Mesothelial cell of epicardium (in vitro differentiated cells): Measurements from ENCODE around the gene MESP1. TPM values are rescaled to one million over a fixed set of nuclear protein-coding genes. Genes with fewer than 3 reads are reported as not detected.

Experiments used
- DNase-seq, 2 experiments: peaks; one replicate each; pipeline ENCODE4 v3.0.0; 2021; ENCODE audit warnings: low spot score in 2 of 2; ENCODE audit not compliant: unreplicated experiment in 2 of 2
- H3K27ac Mint-ChIP-seq: 2 replicates; pipeline ENCODE4 v1.8.0; 2021; ENCODE audit warnings: mixed read lengths
- H3K27me3 Mint-ChIP-seq: 2 replicates; pipeline ENCODE4 v1.8.0; 2021; ENCODE audit warnings: low read depth, mixed read lengths
- H3K36me3 Mint-ChIP-seq: 2 replicates; pipeline ENCODE4 v1.8.0; 2021; ENCODE audit warnings: mixed read lengths
- H3K4me1 Mint-ChIP-seq: 2 replicates; pipeline ENCODE4 v1.8.0; 2021; ENCODE audit warnings: mixed read lengths
- H3K4me3 Mint-ChIP-seq: 2 replicates; pipeline ENCODE4 v1.8.0; 2021; ENCODE audit warnings: mild to moderate bottlenecking, moderate library complexity, mixed read lengths
- H3K9me3 Mint-ChIP-seq: 2 replicates; pipeline ENCODE4 v1.8.0; 2021; ENCODE audit warnings: mixed read lengths
- CTCF ChIP-seq: fragments of 200-600 bp; sonication (generic); IDR thresholded peaks from one replicate; pipeline ENCODE4 v1.5.0; 2021; ENCODE audit warnings: antibody characterized with exemption; ENCODE audit not compliant: unreplicated experiment
- total RNA-seq: library from RNA; stranded (reverse); gene quantifications from 3 replicates; pipeline ENCODE4 v1.2.1, GENCODE V29; 2021

The MESP1 gene
- total RNA-seq, 1 donor from 2014 or later, result not detected

GRCh38 chr15:89758981-89759380 lies 7.9 kb upstream of the MESP1 start:
- Mint-ChIP-seq H3K4me1 (peaks cover 3% of the 10 kb centered on the region), H3K9me3 (peaks cover 4% of the 10 kb centered on the region), H3K27ac (no peak overlapping the region), H3K4me3 (no peak overlapping the region), H3K27me3 (no peaks in the 10 kb centered on the region), H3K36me3 (no peaks in the 10 kb centered on the region)
- TF ChIP-seq CTCF, result no peak
- DNase-seq, result no peak

GRCh38 chr15:89758283-89758682 lies 7.2 kb upstream of the MESP1 start:
- Mint-ChIP-seq H3K4me3 (no peak overlapping the region), H3K9me3 (no peaks in the 10 kb centered on the region), H3K36me3 (no peaks in the 10 kb centered on the region), H3K27me3 (no peaks in the 10 kb centered on the region), H3K4me1 (peaks cover 3% of the 10 kb centered on the region), H3K27ac (no peak overlapping the region)
- no peak for TF ChIP-seq CTCF
- no peak for DNase-seq

- H3K4me3 Mint-ChIP-seq, result no peak overlapping the region
- no peaks in the 10 kb centered on the region for H3K27me3 Mint-ChIP-seq
- DNase-seq, result no peak
- H3K9me3 Mint-ChIP-seq, result no peaks in the 10 kb centered on the region
- H3K27ac Mint-ChIP-seq, result no peak overlapping the region
- peaks cover 7% of the 10 kb centered on the region for H3K4me1 Mint-ChIP-seq
- TF ChIP-seq CTCF, result no peak
- no peaks in the 10 kb centered on the region for H3K36me3 Mint-ChIP-seq
Measured at GRCh38 chr15:89756897-89757296, 5.8 kb upstream of the MESP1 start.

- peaks cover under 1% of the 10 kb centered on the region for H3K27me3 Mint-ChIP-seq
- no peak overlapping the region for H3K27ac Mint-ChIP-seq
- H3K36me3 Mint-ChIP-seq, result no peaks in the 10 kb centered on the region
- TF ChIP-seq CTCF, result no peak
- H3K4me1 Mint-ChIP-seq, result peaks cover 8% of the 10 kb centered on the region
- DNase-seq, result no peak
- H3K4me3 Mint-ChIP-seq, result no peak overlapping the region
- no peaks in the 10 kb centered on the region for H3K9me3 Mint-ChIP-seq
Measured at GRCh38 chr15:89755701-89756100, 4.7 kb upstream of the MESP1 start.

GRCh38 chr15:89754361-89755154 lies 3.5 kb upstream of the MESP1 start:
- no peak for DNase-seq
- H3K27me3 Mint-ChIP-seq, result peaks cover 2% of the 10 kb centered on the region
- no peaks in the 10 kb centered on the region for H3K9me3 Mint-ChIP-seq
- peaks cover 8% of the 10 kb centered on the region for H3K4me1 Mint-ChIP-seq
- no peaks in the 10 kb centered on the region for H3K36me3 Mint-ChIP-seq
- TF ChIP-seq CTCF, result no peak
- no peak overlapping the region for H3K4me3 Mint-ChIP-seq
- no peak overlapping the region for H3K27ac Mint-ChIP-seq

- H3K9me3 Mint-ChIP-seq, result no peaks in the 10 kb centered on the region
- no peaks in the 10 kb centered on the region for H3K36me3 Mint-ChIP-seq
- no peak overlapping the region for H3K27ac Mint-ChIP-seq
- peaks cover 8% of the 10 kb centered on the region for H3K4me1 Mint-ChIP-seq
- no peak overlapping the region for H3K4me3 Mint-ChIP-seq
- H3K27me3 Mint-ChIP-seq, result peaks cover 2% of the 10 kb centered on the region
- DNase-seq, result no peak
- TF ChIP-seq CTCF, result no peak
Measured at GRCh38 chr15:89753855-89754254, 2.8 kb upstream of the MESP1 start.
